COLO668 (cell line): ENCODE measurements around the gene SCART1.
"Not testable (repeated sequence)": the region's sequence is repeated elsewhere in the genome, so short reads cannot be mapped to it uniquely, and the experiment has no call there.

Experiments
- DNase-seq: peaks from one replicate; lab custom pipeline; 2025; ENCODE audit not compliant: unreplicated experiment; lab: John Stamatoyannopoulos, UW

SCART1 gene

DNA sequence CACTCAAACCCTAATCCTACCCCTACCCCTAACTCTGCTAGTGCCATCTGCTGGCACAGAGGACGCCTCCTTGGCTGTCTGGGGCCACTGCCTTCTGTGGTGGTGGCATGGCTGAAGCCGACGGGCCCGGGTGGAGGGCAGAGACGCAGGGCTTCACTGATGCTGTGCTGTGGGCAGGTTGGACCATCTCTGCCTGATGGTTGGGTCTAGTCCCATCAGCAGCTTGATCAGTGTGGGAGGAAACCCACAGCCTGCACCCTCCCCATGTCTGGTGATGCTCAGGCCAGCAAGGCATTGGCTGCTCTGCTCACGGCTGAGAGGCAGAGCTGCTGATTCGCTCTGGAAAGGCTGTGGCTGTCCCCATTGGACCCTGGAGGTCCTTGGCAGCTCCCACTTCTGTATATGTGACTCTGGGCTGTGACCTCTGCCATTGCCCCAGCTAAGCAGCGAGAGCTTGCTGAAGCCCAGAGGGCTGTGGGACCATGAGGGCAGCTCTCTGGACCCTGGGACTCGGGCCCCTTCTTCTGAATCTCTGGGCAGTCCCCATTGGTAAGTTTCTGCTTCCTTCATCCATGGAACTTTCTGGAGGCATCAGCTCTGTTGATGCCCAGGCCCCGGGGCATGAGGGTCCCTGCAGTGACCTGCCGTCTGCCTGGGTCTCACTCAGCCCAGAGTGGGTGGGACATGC, at the start of gene SCART1:
Gene SCART1, plus strand, starts transcription at position 430 of the 688 bp plus-strand sequence. Its CDS starts 53 bp downstream, at position 483.
- DNase-seq, result no peak

DNA sequence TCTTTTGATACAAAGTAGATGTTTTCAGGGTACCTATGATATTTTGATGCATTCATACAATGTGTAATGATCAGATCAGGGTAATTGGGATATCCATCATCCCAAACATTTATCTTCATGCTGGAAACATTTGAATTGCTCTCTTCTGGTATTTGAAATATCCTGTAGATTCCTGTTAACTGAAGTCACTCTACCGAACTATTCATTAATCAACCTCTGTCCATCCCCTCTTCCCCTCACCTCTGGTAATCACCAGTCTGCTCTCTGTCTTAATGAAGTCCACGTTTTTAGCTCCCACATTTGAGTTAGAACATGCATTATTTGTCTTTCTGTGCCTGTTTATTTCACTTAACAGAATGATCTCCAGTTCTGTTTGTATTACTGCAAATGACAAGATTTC, 48.5 kb upstream of the SCART1 start:
- no peak for DNase-seq

DNA sequence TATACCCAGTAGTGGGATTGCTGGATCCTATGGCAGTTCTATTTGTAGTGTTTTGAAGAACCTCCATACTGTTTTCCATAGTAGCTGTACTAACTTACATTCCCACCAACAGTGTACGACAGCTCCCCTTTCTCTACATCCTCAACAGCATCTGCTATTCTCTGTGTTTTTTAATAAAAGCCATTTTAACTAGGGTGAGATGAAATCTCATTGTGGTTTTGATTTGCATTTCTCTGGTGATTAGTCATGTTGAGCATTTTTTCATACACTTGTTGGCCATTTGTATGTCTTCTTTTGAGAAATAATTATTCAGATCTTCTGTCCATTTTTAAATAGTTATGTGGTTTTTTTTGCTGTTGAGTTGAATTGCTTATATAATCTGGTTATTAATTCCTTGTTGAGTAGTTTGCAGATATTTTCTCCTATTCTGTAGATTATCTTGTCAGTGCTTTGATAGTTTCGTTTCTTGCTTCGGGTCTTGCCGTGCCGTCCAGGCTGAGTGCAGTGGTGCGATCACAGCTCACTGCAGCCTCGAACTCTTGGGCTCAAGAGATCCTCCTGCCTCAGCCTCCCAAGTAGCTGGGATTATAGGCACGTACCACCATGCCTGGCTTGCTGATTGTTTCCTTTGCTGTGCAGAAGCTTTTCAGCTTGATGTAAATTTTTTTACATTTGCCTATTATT, 47.8 kb upstream of the SCART1 start:
- no peak for DNase-seq

- no peak for DNase-seq
Measured at GRCh38 chr10:133411523-133412380, 42.0 kb upstream of the SCART1 start.

DNA sequence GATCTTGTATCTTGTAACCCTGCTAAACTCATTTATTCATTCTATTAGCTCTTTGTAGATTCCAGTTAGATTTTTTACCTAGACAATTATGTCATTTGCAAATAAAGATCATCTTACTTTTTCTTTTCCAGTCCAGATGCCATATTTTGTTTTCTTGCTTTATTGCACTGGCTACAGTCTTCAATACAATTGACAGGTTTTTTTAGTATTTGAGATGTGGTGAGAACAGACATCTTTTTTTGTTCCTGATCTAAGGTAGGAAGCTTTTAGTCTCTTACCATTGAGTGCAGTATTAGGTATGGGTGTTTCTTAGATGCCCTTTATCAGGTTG, 41.4 kb upstream of the SCART1 start:
- DNase-seq, result no peak

GRCh38 chr10:133414401-133414800, 39.3 kb upstream of the SCART1 start:
- not testable (repeated sequence) for DNase-seq

- DNase-seq, result no peak
Measured at GRCh38 chr10:133415752-133416151, 38.0 kb upstream of the SCART1 start.

GRCh38 chr10:133418289-133418993, 35.3 kb upstream of the SCART1 start:
- DNase-seq, result no peak

DNA sequence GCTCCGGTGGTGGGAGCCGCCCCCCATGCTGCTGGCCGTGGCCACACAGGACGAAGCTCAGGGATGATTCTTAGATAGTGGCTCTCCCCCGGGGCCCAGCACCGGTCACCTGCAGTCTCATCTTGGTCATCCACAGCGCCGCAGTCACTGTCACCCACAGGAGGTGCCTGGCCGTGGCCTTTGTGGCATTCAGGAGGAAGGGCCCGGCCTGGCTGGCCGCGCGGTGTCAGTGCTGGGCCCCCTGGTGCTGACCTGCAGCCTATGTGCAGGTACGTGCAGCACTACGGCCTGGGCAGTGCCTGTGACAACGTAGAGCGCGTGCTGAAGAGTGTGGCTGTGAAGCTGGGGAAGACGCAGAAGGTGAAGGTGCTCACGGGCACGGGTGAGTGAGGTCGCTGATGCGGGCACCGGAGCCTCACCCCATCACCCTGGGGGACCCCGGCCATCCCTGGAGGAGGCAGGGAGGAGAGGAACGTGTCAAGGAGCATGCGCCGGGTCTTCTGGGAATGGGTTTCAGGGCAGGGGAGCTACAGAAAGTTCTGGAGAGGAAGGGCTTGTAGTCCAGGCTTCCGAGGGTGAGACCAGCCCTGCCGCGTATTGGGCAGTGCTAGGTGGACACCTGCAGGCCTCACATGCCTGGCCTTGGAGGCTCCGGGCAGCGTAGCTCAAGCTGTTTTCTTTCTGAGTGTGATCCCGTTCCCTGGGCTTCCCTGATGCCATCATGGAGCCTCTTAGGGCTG, 34.4 kb upstream of the SCART1 start:
- no peak for DNase-seq

DNA sequence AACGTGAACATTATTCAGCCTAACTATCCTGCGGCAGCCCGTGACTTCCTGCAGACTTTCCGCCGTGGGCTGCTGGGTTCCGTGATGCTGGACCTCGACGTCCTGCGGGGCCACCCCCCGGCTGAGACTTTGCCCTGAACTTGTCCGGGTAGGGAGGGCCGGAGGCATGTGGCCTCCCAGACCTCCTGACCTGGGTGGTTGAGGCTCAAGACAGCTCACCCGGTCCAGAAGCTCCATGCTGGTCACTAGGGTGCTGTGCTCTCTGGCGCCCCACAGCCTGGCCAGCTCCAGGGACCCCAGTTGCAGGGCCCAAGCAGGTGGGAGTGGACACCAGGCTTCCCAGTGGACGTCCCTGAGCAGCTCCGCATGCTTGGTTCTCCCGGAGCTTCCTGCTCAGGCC, 33.7 kb upstream of the SCART1 start:
- DNase-seq, result no peak

DNA sequence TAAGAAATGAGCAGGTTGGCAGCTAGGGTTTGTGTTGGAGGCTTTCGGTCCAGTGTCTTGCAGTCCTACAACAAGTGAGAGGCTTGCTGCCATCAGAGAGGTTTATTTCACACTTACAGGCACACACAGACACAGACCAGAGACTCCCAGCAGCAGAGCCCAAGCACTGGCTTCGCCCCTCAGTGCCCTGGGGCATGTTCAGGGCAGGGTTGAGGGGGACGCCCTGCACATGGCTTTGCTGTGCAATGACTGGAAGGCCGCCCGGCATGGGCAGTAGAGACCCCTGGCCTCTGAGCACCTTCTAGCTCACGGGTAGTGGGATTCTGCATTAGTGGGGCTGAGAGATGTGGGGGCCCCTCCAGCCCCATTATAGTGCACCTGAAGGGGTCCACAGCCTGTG, 33.2 kb upstream of the SCART1 start:
- DNase-seq, result no peak

- no peak for DNase-seq
Measured at GRCh38 chr10:133421336-133422222, 32.2 kb upstream of the SCART1 start.

DNA sequence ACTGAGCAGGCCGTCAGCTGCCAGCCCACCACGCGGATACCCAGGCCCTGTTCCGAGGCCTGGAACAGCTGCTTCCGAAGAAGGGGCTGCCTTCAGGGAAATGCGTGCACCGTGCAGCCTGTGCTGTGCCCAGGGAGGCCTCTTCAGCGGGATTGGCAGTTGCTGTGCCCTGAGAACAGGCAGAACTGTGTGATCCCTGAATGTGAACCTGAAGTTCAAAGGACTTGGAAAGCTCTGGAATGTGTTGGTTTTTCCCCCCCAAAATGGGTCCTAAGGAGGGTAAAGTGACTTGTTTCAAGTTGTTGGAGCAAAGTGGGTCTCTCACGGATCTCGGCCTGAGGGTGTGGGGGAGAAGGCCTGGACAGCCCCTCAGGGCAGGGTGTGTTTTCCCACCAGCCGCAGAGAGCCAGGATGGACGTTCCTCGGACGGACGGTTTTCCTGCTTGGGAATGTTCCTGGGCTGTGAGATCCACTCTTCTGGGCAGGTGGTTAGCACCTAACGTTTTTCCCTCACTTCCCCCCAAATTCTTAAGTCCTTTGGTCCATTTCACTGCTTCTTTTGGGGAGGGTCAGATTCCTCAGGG, 31.4 kb upstream of the SCART1 start:
- DNase-seq, result no peak

- no peak for DNase-seq
Measured at GRCh38 chr10:133422807-133423771, 30.7 kb upstream of the SCART1 start.

GRCh38 chr10:133424102-133424501, 29.6 kb upstream of the SCART1 start:
- not testable (repeated sequence) for DNase-seq

DNA sequence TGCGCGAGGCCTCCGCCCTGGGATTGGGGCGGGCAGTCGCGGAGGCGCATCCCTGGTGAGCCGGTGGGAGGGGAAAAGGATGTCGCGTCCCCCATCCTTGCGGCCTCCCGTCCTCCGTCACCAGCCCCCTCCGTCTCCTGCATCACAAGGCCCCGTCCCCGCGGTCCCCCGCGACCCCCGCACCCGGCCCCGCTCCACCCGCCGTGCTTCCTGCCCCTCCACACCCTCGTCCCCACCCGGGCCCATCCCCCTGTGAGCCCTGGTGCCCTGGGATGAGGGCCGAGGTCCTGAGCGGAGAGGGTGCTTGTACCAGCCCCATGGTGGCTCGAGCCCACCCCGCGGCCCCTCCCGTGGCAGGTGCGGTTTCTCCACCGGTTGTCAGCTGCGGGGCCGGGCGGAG, 29.1 kb upstream of the SCART1 start, which contains the start of gene SPRN:
Gene SPRN, minus strand, starts transcription at position 25 of the 400 bp plus-strand sequence. CDS start 944 bp downstream, outside the sequence.
- DNase-seq, result not testable (repeated sequence)

- not testable (repeated sequence) for DNase-seq
Measured at GRCh38 chr10:133429571-133429970, 24.2 kb upstream of the SCART1 start.
